Keratinocyte (primary cell): ENCODE data around the gene BHLHE23.

Experiments
- EZH2 ChIP-seq: IDR thresholded peaks from one replicate; pipeline ENCODE4 v1.6.1; 2012; ENCODE audit warnings: inconsistent platforms, mild to moderate bottlenecking, low read length, moderate library complexity
- TF ChIP-seq, protein P1 (sequence below), 3 experiments: IDR thresholded peaks in 1 of 3; conservative IDR thresholded peaks in 1 of 3; optimal IDR thresholded peaks in 1 of 3; 2 replicates in 2 of 3; 3 replicates in 1 of 3; pipeline versions ENCODE3 to v1.5.1; 2011; ENCODE audit warnings: low read length in 3 of 3, mild to moderate bottlenecking in 3 of 3, moderate library complexity in 2 of 3, control low read depth in 1 of 3, inconsistent platforms in 1 of 3; ENCODE audit not compliant: insufficient read depth in 2 of 3; ENCODE audit errors: extremely low read depth in 1 of 3

DNA sequence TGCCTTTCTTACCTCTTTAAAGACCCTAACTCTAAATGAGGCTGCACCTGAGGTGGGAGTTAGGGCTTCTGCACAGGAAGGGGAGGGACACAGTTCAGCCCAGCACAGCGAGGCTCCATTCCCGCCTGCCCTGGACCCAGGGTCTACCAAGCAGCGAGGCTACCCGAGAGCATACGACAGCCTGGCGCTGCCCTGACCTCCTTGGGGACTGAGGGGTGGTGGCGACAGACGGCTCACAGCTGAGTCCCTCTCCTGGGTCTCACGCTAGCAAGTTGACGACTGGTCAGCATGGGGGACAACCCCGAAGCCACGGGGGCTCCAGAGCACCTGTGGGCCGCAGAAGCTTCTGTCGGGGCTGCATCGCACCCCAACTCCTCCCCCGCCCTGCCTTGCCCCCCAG is 29.9 kb downstream of the BHLHE23 start:
- TF ChIP-seq, protein P1, sequence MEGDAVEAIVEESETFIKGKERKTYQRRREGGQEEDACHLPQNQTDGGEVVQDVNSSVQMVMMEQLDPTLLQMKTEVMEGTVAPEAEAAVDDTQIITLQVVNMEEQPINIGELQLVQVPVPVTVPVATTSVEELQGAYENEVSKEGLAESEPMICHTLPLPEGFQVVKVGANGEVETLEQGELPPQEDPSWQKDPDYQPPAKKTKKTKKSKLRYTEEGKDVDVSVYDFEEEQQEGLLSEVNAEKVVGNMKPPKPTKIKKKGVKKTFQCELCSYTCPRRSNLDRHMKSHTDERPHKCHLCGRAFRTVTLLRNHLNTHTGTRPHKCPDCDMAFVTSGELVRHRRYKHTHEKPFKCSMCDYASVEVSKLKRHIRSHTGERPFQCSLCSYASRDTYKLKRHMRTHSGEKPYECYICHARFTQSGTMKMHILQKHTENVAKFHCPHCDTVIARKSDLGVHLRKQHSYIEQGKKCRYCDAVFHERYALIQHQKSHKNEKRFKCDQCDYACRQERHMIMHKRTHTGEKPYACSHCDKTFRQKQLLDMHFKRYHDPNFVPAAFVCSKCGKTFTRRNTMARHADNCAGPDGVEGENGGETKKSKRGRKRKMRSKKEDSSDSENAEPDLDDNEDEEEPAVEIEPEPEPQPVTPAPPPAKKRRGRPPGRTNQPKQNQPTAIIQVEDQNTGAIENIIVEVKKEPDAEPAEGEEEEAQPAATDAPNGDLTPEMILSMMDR (optimal IDR thresholded peaks at IDR 0.05 in 1 of 3, IDR thresholded peaks at IDR 0.05 in 1 of 3, conservative IDR thresholded peaks at IDR 0.05 in 1 of 3; ENCODE audit: extremely low read depth in 1 of 3, insufficient read depth in 2 of 3, low read length in 3 of 3) = no peak
- no peak for TF ChIP-seq EZH2
